Fibroblast of the aortic adventitia (primary cell): Measurements from ENCODE around the gene MICALL2. TPM values are rescaled to one million over a fixed set of nuclear protein-coding genes. Genes with fewer than 3 reads are reported as not detected.

ENCODE experiments used
- DNase-seq: peaks from one replicate; pipeline ENCODE4 v3.0.0-alpha.2; 2010; ENCODE audit warnings: low read depth
- H3K4me3 ChIP-seq: 2 replicates; pipeline ENCODE4 v1.5.1; 2011; ENCODE audit warnings: low read depth, mild to moderate bottlenecking, control low read depth, low read length, moderate library complexity
- total RNA-seq: library from RNA; depleted of rRNA; stranded (reverse); fragments of >200 nt; gene quantifications from 2 replicates; pipeline ENCODE4 v1.2.3, GENCODE V29; 2012; ENCODE audit warnings: low replicate concordance
- TF ChIP-seq, protein P1 (sequence below): IDR thresholded peaks from 2 replicates; pipeline ENCODE4 v1.5.1; 2011; ENCODE audit warnings: mild to moderate bottlenecking, low read length, control low read depth, inconsistent platforms; ENCODE audit not compliant: insufficient read depth

MICALL2 gene
- total RNA-seq, 1 donor: 21.5 TPM

DNA sequence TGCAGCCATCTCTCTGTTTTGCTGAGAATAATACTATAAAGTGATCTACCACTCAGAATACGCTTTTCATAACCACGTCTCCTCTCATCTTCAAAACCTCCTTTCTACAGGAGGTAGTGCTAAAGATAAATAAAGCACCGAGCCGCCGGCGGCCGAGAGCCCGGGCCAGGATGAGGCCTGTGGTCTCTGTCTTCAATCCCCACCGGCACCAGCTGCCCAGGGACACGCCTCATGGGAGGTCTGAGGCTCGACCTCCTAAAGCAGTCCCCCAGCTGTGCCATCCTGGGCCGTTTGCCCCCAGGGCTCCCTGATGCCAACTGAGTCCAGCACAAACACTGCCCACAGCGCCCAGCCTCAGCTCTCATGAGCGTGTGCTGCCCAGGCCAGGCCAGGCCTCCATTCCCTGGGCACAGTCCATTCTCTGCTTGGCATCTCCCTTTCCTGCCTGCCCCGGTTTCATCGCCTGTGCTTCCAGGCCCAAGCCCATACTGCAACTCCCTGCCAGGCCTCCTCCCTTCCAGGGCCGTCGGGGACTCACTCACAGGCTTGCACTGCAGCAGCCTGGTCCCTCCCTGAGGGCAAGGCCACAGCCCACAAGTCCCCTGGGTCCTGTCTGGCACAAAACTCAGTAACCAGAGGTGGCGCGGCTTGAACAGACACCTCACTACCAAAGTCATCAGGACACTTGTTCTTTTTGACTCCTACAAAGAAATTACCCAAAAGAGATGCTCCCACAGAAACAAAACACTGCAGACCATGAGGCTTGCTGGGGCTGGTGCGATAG lies 42.4 kb upstream of the MICALL2 start:
- DNase-seq: no peak
- TF ChIP-seq, protein P1, sequence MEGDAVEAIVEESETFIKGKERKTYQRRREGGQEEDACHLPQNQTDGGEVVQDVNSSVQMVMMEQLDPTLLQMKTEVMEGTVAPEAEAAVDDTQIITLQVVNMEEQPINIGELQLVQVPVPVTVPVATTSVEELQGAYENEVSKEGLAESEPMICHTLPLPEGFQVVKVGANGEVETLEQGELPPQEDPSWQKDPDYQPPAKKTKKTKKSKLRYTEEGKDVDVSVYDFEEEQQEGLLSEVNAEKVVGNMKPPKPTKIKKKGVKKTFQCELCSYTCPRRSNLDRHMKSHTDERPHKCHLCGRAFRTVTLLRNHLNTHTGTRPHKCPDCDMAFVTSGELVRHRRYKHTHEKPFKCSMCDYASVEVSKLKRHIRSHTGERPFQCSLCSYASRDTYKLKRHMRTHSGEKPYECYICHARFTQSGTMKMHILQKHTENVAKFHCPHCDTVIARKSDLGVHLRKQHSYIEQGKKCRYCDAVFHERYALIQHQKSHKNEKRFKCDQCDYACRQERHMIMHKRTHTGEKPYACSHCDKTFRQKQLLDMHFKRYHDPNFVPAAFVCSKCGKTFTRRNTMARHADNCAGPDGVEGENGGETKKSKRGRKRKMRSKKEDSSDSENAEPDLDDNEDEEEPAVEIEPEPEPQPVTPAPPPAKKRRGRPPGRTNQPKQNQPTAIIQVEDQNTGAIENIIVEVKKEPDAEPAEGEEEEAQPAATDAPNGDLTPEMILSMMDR: no peak
- no peak overlapping the region for H3K4me3 ChIP-seq

DNA sequence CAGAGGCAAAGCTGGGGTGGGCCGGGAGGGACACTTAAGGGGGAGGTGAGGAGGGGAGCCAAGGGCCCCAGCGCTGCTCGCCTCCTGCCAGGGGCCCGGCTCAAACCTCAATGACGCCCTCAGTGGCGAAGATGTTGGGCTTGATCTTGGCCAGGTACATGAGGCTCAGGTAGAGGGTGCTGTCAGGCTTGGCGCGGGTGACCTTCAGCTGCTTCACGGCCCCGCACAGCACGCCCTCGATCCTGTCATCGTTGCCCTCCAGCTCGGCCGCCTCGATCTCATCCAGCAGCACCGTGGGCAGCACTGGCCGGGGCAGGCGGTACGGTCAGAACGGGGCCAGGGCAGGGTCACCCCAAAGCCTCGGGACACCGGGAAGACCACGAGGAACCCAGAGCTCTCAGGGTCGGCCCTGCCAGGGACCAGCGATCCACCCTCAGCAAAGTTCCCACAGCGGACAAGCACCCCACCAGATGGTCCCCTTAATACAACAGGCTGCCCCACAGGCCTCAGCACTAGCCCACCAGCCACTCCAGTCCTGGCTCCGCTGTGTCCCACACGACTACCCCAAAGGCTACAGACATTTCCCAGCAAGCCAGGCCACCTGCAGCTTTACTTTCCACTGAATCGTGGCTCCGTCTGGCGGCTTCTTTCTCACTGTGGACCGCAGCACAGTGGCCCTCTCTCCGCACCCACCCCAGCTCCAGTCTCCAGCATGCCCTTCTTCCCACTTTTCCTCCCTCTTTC lies 41.0 kb upstream of the MICALL2 start:
- no peak for DNase-seq
- H3K4me3 ChIP-seq: no peak overlapping the region
- TF ChIP-seq, protein P1: no peak

DNA sequence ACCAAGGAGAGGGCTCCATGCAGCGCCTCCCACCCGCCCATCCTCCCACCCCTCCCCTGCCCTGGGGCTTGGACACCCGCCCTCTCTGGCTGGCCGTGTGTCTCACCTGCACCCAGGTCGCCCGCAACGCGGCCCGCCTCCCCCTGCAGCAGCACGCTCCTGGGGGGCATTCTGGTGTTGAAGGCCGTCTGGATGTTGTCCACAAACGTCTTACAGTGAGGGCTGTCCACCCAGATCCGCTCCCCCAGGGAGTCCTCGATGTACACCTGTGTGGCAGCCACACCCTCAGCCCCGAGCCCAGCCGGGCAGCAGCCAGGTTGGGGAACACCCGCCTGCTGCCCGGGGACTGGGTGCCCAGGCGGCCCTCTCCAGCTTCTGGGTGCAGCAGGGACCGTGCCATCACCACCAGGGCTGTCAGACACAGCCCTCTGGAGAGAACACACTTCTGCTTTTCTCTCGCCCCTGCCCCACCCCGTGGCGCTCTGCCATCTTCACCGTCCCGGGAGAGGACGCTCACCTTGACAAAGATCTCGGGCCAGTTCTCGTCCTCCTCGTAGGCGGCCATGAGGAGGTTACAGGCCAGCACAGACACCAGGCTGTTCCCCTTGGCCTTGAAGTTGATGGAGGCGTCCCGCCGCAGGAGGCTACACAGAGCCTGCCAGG lies 40.2 kb upstream of the MICALL2 start:
- TF ChIP-seq, protein P1: no peak
- no peak overlapping the region for H3K4me3 ChIP-seq
- DNase-seq: no peak

DNA sequence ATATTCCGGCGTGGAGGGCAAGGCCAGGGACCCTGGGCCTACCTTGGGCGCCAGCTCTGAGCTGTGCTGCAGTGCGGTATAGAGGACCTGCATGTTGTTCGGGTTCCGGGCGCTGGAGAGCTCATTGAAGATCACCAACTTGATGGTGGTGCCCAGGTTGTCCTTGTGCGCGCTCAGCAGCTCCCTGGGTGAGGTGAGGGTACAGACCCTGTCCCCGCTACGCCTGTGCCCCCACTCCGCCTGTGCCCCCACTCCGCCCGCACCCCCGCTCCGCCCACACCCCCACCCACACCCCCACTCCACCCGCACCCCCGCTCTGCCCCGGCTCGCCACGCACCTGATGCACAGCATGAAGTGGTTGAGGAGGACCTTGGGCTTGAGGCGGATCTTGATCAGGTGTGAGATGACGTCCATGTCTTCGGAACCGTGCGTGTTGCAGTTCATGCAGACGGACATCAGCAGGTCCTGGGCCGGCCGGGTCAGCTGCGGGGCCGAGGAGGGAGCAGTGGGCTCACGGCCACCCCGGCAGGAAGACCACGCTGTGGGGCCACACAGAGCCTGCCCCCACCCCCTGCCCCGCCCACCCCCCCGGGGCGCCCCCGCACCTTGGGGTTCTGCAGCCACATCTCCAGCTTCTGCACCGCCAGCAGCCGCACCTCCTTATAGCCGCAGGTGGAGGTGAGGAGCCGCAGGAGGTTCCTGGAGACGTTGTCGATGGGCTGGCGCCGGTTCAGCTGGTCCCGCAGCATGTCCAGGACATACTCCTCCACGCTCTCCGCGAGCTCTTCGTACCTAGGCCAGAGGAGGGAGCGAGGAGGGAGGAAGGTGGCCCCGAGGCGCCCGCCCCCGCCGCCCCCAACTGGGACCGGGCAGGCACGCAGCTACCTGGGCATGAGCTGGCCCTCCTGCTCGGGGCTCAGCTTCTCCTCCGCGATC lies 39.4 kb upstream of the MICALL2 start:
- TF ChIP-seq, protein P1: no peak
- no peak for DNase-seq
- H3K4me3 ChIP-seq: no peak overlapping the region

DNA sequence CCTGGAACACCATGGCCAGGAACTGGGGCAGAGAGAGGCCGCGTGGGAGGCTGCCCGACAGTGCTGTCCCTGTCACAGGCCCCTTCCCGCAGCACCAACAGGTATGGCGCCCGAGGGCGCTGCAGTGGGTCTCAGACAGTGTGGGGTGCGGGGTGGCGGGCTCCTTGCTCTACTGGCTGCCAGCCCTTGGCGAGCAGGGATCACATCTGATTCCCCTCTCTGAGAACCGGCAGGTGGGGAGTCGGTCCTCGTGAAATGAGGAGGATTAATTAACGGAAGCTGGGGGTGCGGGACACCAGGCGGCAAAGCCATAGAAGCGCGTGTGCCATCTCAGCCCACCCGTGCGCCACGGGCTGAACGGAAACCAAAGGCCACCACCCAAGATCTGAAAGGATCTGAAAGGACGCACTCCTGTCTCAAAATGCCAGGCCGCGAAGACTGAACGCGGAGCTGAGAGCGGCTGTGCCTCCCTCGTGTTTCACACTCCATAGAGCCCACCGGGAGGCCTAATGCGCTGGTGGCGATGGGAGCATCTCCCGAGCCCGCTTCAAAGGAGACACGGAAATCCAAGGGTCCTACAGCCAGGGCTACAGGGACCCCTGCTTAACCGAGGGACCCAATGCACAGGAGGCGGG lies 38.1 kb upstream of the MICALL2 start:
- no peak for DNase-seq
- TF ChIP-seq, protein P1: no peak

More for the DNA sequence above, 38.1 kb upstream of the MICALL2 start:
- H3K4me3 ChIP-seq: no peak overlapping the region
